ENCODE data around the gene HPSE2. TPM values are rescaled to one million over a fixed set of nuclear protein-coding genes. Genes with fewer than 3 reads are reported as not detected.

The HPSE2 gene
- total RNA-seq, 1 experiment from 2014 or later, result 0.20 TPM

- Histone ChIP-seq H2BK12ac (ENCODE audit: insufficient read length, low read depth, low read length) (no peak overlapping the region), H3K27ac (ENCODE audit: insufficient read length, low read depth, low read length) (no peak overlapping the region), H2AFZ (ENCODE audit: low read length) (no peak overlapping the region), H3K9me3 (ENCODE audit: control insufficient read depth, low read depth, low read length) (no peaks in the 10 kb centered on the region), H3K27me3 (ENCODE audit: insufficient read depth, low read length) (no peaks in the 10 kb centered on the region), H3K23ac (ENCODE audit: insufficient read length, low read depth, low read length) (no peak overlapping the region), H3K4ac (ENCODE audit: low read depth, low read length) (no peak overlapping the region), H2BK5ac (ENCODE audit: insufficient read length, low read length) (no peak overlapping the region), H4K5ac (ENCODE audit: insufficient read length, low read depth, low read length) (no peak overlapping the region), H3K79me2 (ENCODE audit: insufficient read depth, low read length) (no peaks in the 10 kb centered on the region), H2AK5ac (ENCODE audit: insufficient read length, low read length) (no peak overlapping the region), H4K8ac (replicated peaks; ENCODE audit: insufficient read length, low read depth, low read length) (no peak overlapping the region), H3K23me2 (ENCODE audit: insufficient read length, low read depth, low read length, poor library complexity, severe bottlenecking) (no peaks in the 10 kb centered on the region), H3K56ac (ENCODE audit: insufficient read length, low read depth, low read length) (no peak overlapping the region), H3K9ac (ENCODE audit: extremely low read depth, insufficient read length, low read length) (no peak overlapping the region), H3K4me2 (ENCODE audit: insufficient read depth, insufficient read length, low read length) (no peak overlapping the region), H3K79me1 (ENCODE audit: insufficient read depth, low read depth, low read length, poor library complexity, severe bottlenecking) (no peaks in the 10 kb centered on the region), H2BK15ac (ENCODE audit: low read depth, low read length) (no peak overlapping the region), H3T11ph (ENCODE audit: low read length) (no peak overlapping the region), H4K91ac (ENCODE audit: insufficient read length, low read depth, low read length) (no peak overlapping the region), H4K20me1 (ENCODE audit: control insufficient read depth, insufficient read depth, insufficient read length) (no peaks in the 10 kb centered on the region), H3K14ac (ENCODE audit: insufficient read depth, low read length) (no peak overlapping the region), H3K4me1 (ENCODE audit: insufficient read depth, low read length) (peaks cover 5% of the 10 kb centered on the region; the same call in 1 of the 2 replicates), H2BK20ac (ENCODE audit: low read depth, low read length, poor library complexity, severe bottlenecking) (no peak overlapping the region), H2BK120ac (ENCODE audit: low read depth, low read length, poor library complexity, severe bottlenecking) (no peak overlapping the region), H3K18ac (ENCODE audit: insufficient read length, low read depth, low read length) (no peak overlapping the region)
- WGBS (ENCODE audit: extremely low coverage, insufficient read length, low lambda C conversion rate), result no CpG with 5 or more reads among the region's 1 CpG
- peaks cover 1% of the 10 kb centered on the region for H3K27me3 Mint-ChIP-seq (ENCODE audit: low read depth)
- H3K4me1 Mint-ChIP-seq, result peaks cover 4 to 5% of the 10 kb centered on the region in 2 experiments; a peak in 3 of 4 replicates
- no peak for TF ChIP-seq CTCF (conservative IDR thresholded peaks at IDR 0.05)
- H3K9me3 Mint-ChIP-seq, result peaks cover 9 to 13% of the 10 kb centered on the region in 2 experiments; a peak in 4 of 5 replicates
- no peak overlapping the region for H3K27ac Mint-ChIP-seq
- no peak for DNase-seq
- no peak overlapping the region for H3K4me3 Mint-ChIP-seq
- peaks cover 0 to 12% (median 6%) of the 10 kb centered on the region in 3 experiments; a peak in 1 of 7 replicates for H3K36me3 Mint-ChIP-seq (ENCODE audit: insufficient read depth in 1 of 3, low read depth in 3 of 3)
Measured at GRCh38 chr10:99279626-99280111, 44.0 kb upstream of the HPSE2 start.
